ENCODE data around the gene TBC1D22B.
"Not testable (repeated sequence)": the region's sequence is repeated elsewhere in the genome, so short reads cannot be mapped to it uniquely, and the experiment has no call there.

TBC1D22B gene

GRCh38 chr6:37303891-37304503 is 46.4 kb downstream of the TBC1D22B start:
- peak; percentile 73 for DNase-seq (ENCODE audit: low spot score)

GRCh38 chr6:37304766-37305165 is 47.2 kb downstream of the TBC1D22B start:
- no peak for DNase-seq (ENCODE audit: low spot score)

GRCh38 chr6:37305841-37306425 is 48.4 kb downstream of the TBC1D22B start:
- DNase-seq (ENCODE audit: low spot score): no peak

- DNase-seq (ENCODE audit: low spot score): no peak
Observed at GRCh38 chr6:37306624-37307222, 49.2 kb downstream of the TBC1D22B start.

GRCh38 chr6:37307484-37307883 is 49.9 kb downstream of the TBC1D22B start:
- not testable (repeated sequence) for DNase-seq (ENCODE audit: low spot score)

GRCh38 chr6:37308069-37308815 is 50.7 kb downstream of the TBC1D22B start:
- no peak for DNase-seq (ENCODE audit: low spot score)

- DNase-seq (ENCODE audit: low spot score): no peak
Observed at GRCh38 chr6:37309046-37309445, 51.5 kb downstream of the TBC1D22B start.

- no peak for DNase-seq (ENCODE audit: low spot score)
Observed at GRCh38 chr6:37309692-37310091, 52.1 kb downstream of the TBC1D22B start.

GRCh38 chr6:37310966-37311365 is 53.4 kb downstream of the TBC1D22B start:
- no peak for DNase-seq (ENCODE audit: low spot score)

GRCh38 chr6:37311741-37312473 is 54.3 kb downstream of the TBC1D22B start:
- DNase-seq (ENCODE audit: low spot score): peak; percentile 22

GRCh38 chr6:37313723-37314486 is 56.3 kb downstream of the TBC1D22B start:
- no peak for DNase-seq (ENCODE audit: low spot score)

GRCh38 chr6:37314487-37315156 is 57.0 kb downstream of the TBC1D22B start:
- DNase-seq (ENCODE audit: low spot score): peak; percentile 20

GRCh38 chr6:37315157-37315515 is 57.6 kb downstream of the TBC1D22B start:
- no peak for DNase-seq (ENCODE audit: low spot score)

- DNase-seq (ENCODE audit: low spot score): no peak
Observed at GRCh38 chr6:37316071-37316470, 58.5 kb downstream of the TBC1D22B start.

- DNase-seq (ENCODE audit: low spot score): no peak
Observed at GRCh38 chr6:37317312-37318038, 59.9 kb downstream of the TBC1D22B start.

GRCh38 chr6:37319156-37319555 is 61.6 kb downstream of the TBC1D22B start:
- DNase-seq (ENCODE audit: low spot score): no peak

- DNase-seq (ENCODE audit: low spot score): no peak
Observed at GRCh38 chr6:37319856-37320480, 62.4 kb downstream of the TBC1D22B start.

- DNase-seq (ENCODE audit: low spot score): no peak
Observed at GRCh38 chr6:37320646-37321045, 63.1 kb downstream of the TBC1D22B start.

GRCh38 chr6:37321101-37321500 is 63.5 kb downstream of the TBC1D22B start:
- no peak for DNase-seq (ENCODE audit: low spot score)
